ENCODE results near the gene ACER1.
"Not testable (repeated sequence)": the region's sequence is repeated elsewhere in the genome, so short reads cannot be mapped to it uniquely, and the experiment has no call there.

The ACER1 gene

GRCh38 chr19:6319376-6319775 lies 14.0 kb downstream of the ACER1 start:
- Histone ChIP-seq H3K27me3 (ENCODE audit: control insufficient read depth in 1 of 2, insufficient read depth in 2 of 2, low read length in 2 of 2) (no peaks in the 10 kb centered on the region), H3K9ac (ENCODE audit: low read length) (no peak overlapping the region), H3K4me3 (ENCODE audit: low read depth in 1 of 2, low read length in 2 of 2) (no peak overlapping the region), H3K4me1 (ENCODE audit: insufficient read depth, low read length) (no peaks in the 10 kb centered on the region), H3K9me3 (ENCODE audit: low read length) (no peaks in the 10 kb centered on the region), H3K27ac (ENCODE audit: low read depth, low read length) (no peak overlapping the region), H3K36me3 (ENCODE audit: insufficient read depth, low read length) (no peaks in the 10 kb centered on the region)

GRCh38 chr19:6318772-6319171 lies 14.6 kb downstream of the ACER1 start:
- no peaks in the 10 kb centered on the region for H3K27me3 ChIP-seq (ENCODE audit: control insufficient read depth in 1 of 2, insufficient read depth in 2 of 2, low read length in 2 of 2)
- H3K9me3 ChIP-seq (ENCODE audit: low read length), result no peaks in the 10 kb centered on the region
- no peak overlapping the region for H3K27ac ChIP-seq (ENCODE audit: low read depth, low read length)
- no peaks in the 10 kb centered on the region for H3K36me3 ChIP-seq (ENCODE audit: insufficient read depth, low read length)
- no peak overlapping the region for H3K4me3 ChIP-seq (ENCODE audit: low read depth in 1 of 2, low read length in 2 of 2)
- H3K9ac ChIP-seq (ENCODE audit: low read length), result no peak overlapping the region
- H3K4me1 ChIP-seq (ENCODE audit: insufficient read depth, low read length), result no peaks in the 10 kb centered on the region

GRCh38 chr19:6315646-6316045 lies 17.8 kb downstream of the ACER1 start:
- not testable (repeated sequence) for H3K9ac ChIP-seq (ENCODE audit: low read length); H3K36me3 ChIP-seq (ENCODE audit: insufficient read depth, low read length); H3K4me3 ChIP-seq (ENCODE audit: low read depth in 1 of 2, low read length in 2 of 2); H3K27ac ChIP-seq (ENCODE audit: low read depth, low read length); H3K27me3 ChIP-seq (ENCODE audit: control insufficient read depth in 1 of 2, insufficient read depth in 2 of 2, low read length in 2 of 2); H3K4me1 ChIP-seq (ENCODE audit: insufficient read depth, low read length); H3K9me3 ChIP-seq (ENCODE audit: low read length)

- H3K36me3 ChIP-seq (ENCODE audit: insufficient read depth, low read length), result no peaks in the 10 kb centered on the region
- H3K9ac ChIP-seq (ENCODE audit: low read length), result no peak overlapping the region
- H3K27me3 ChIP-seq (ENCODE audit: control insufficient read depth in 1 of 2, insufficient read depth in 2 of 2, low read length in 2 of 2), result no peaks in the 10 kb centered on the region
- H3K9me3 ChIP-seq (ENCODE audit: low read length), result no peaks in the 10 kb centered on the region
- no peak overlapping the region for H3K4me3 ChIP-seq (ENCODE audit: low read depth in 1 of 2, low read length in 2 of 2)
- H3K4me1 ChIP-seq (ENCODE audit: insufficient read depth, low read length), result no peaks in the 10 kb centered on the region
- H3K27ac ChIP-seq (ENCODE audit: low read depth, low read length), result no peak overlapping the region
Observed at GRCh38 chr19:6313398-6313969, 19.9 kb downstream of the ACER1 start.

- no peaks in the 10 kb centered on the region for H3K36me3 ChIP-seq (ENCODE audit: insufficient read depth, low read length)
- no peaks in the 10 kb centered on the region for H3K27me3 ChIP-seq (ENCODE audit: control insufficient read depth in 1 of 2, insufficient read depth in 2 of 2, low read length in 2 of 2)
- no peak overlapping the region for H3K27ac ChIP-seq (ENCODE audit: low read depth, low read length)
- H3K9me3 ChIP-seq (ENCODE audit: low read length), result no peaks in the 10 kb centered on the region
- H3K4me1 ChIP-seq (ENCODE audit: insufficient read depth, low read length), result no peaks in the 10 kb centered on the region
- no peak overlapping the region for H3K4me3 ChIP-seq (ENCODE audit: low read depth in 1 of 2, low read length in 2 of 2)
- no peak overlapping the region for H3K9ac ChIP-seq (ENCODE audit: low read length)
Observed at GRCh38 chr19:6312018-6312417, 21.4 kb downstream of the ACER1 start.

- H3K27ac ChIP-seq (ENCODE audit: low read depth, low read length), result no peak overlapping the region
- H3K4me3 ChIP-seq (ENCODE audit: low read depth in 1 of 2, low read length in 2 of 2), result no peak overlapping the region
- no peaks in the 10 kb centered on the region for H3K4me1 ChIP-seq (ENCODE audit: insufficient read depth, low read length)
- no peak overlapping the region for H3K9ac ChIP-seq (ENCODE audit: low read length)
- no peaks in the 10 kb centered on the region for H3K36me3 ChIP-seq (ENCODE audit: insufficient read depth, low read length)
- H3K27me3 ChIP-seq (ENCODE audit: control insufficient read depth in 1 of 2, insufficient read depth in 2 of 2, low read length in 2 of 2), result no peaks in the 10 kb centered on the region
- no peaks in the 10 kb centered on the region for H3K9me3 ChIP-seq (ENCODE audit: low read length)
Observed at GRCh38 chr19:6298413-6298812, 35.0 kb downstream of the ACER1 start.

GRCh38 chr19:6297202-6297601 lies 36.2 kb downstream of the ACER1 start:
- Histone ChIP-seq H3K9me3 (ENCODE audit: low read length) (peaks cover 7% of the 10 kb centered on the region), H3K27ac (ENCODE audit: low read depth, low read length) (no peak overlapping the region), H3K4me1 (ENCODE audit: insufficient read depth, low read length) (no peaks in the 10 kb centered on the region), H3K4me3 (ENCODE audit: low read depth in 1 of 2, low read length in 2 of 2) (no peak overlapping the region), H3K9ac (ENCODE audit: low read length) (no peak overlapping the region), H3K36me3 (ENCODE audit: insufficient read depth, low read length) (no peaks in the 10 kb centered on the region), H3K27me3 (ENCODE audit: control insufficient read depth in 1 of 2, insufficient read depth in 2 of 2, low read length in 2 of 2) (no peaks in the 10 kb centered on the region)

GRCh38 chr19:6292006-6292405 lies 41.4 kb downstream of the ACER1 start:
- Histone ChIP-seq H3K9me3 (ENCODE audit: low read length) (peaks cover 15% of the 10 kb centered on the region), H3K9ac (ENCODE audit: low read length) (no peak overlapping the region), H3K27ac (ENCODE audit: low read depth, low read length) (no peak overlapping the region), H3K27me3 (ENCODE audit: control insufficient read depth in 1 of 2, insufficient read depth in 2 of 2, low read length in 2 of 2) (no peaks in the 10 kb centered on the region), H3K36me3 (ENCODE audit: insufficient read depth, low read length) (no peaks in the 10 kb centered on the region), H3K4me1 (ENCODE audit: insufficient read depth, low read length) (no peaks in the 10 kb centered on the region), H3K4me3 (ENCODE audit: low read depth in 1 of 2, low read length in 2 of 2) (no peak overlapping the region)

GRCh38 chr19:6288737-6289136 lies 44.7 kb downstream of the ACER1 start:
- no peaks in the 10 kb centered on the region for H3K36me3 ChIP-seq (ENCODE audit: insufficient read depth, low read length)
- H3K9me3 ChIP-seq (ENCODE audit: low read length), result peaks cover 16% of the 10 kb centered on the region

GRCh38 chr19:6287269-6287885 lies 46.0 kb downstream of the ACER1 start:
- no peak overlapping the region for H3K9ac ChIP-seq (ENCODE audit: low read length)
- no peaks in the 10 kb centered on the region for H3K4me1 ChIP-seq (ENCODE audit: insufficient read depth, low read length)
- H3K4me3 ChIP-seq (ENCODE audit: low read depth in 1 of 2, low read length in 2 of 2), result no peak overlapping the region
- no peaks in the 10 kb centered on the region for H3K27me3 ChIP-seq (ENCODE audit: control insufficient read depth in 1 of 2, insufficient read depth in 2 of 2, low read length in 2 of 2)
- H3K36me3 ChIP-seq (ENCODE audit: insufficient read depth, low read length), result no peaks in the 10 kb centered on the region
- H3K27ac ChIP-seq (ENCODE audit: low read depth, low read length), result no peak overlapping the region
- peaks cover 9% of the 10 kb centered on the region for H3K9me3 ChIP-seq (ENCODE audit: low read length)

More at GRCh38 chr19:6288737-6289136, 44.7 kb downstream of the ACER1 start:
- H3K4me3 ChIP-seq (ENCODE audit: low read depth in 1 of 2, low read length in 2 of 2), result no peak overlapping the region
- no peak overlapping the region for H3K27ac ChIP-seq (ENCODE audit: low read depth, low read length)
- H3K4me1 ChIP-seq (ENCODE audit: insufficient read depth, low read length), result no peaks in the 10 kb centered on the region
- no peaks in the 10 kb centered on the region for H3K27me3 ChIP-seq (ENCODE audit: control insufficient read depth in 1 of 2, insufficient read depth in 2 of 2, low read length in 2 of 2)
- H3K9ac ChIP-seq (ENCODE audit: low read length), result no peak overlapping the region

- Histone ChIP-seq H3K4me1 (ENCODE audit: insufficient read depth, low read length) (no peaks in the 10 kb centered on the region), H3K27me3 (ENCODE audit: control insufficient read depth in 1 of 2, insufficient read depth in 2 of 2, low read length in 2 of 2) (no peaks in the 10 kb centered on the region), H3K4me3 (ENCODE audit: low read depth in 1 of 2, low read length in 2 of 2) (no peak overlapping the region), H3K9me3 (ENCODE audit: low read length) (peaks cover 9% of the 10 kb centered on the region), H3K36me3 (ENCODE audit: insufficient read depth, low read length) (no peaks in the 10 kb centered on the region), H3K27ac (ENCODE audit: low read depth, low read length) (no peak overlapping the region), H3K9ac (ENCODE audit: low read length) (no peak overlapping the region)
Observed at GRCh38 chr19:6286676-6287075, 46.7 kb downstream of the ACER1 start.

GRCh38 chr19:6282393-6282792 lies 51.0 kb downstream of the ACER1 start:
- H3K27me3 ChIP-seq (ENCODE audit: control insufficient read depth in 1 of 2, insufficient read depth in 2 of 2, low read length in 2 of 2); H3K9me3 ChIP-seq (ENCODE audit: low read length); H3K36me3 ChIP-seq (ENCODE audit: insufficient read depth, low read length): not testable (repeated sequence)

More at GRCh38 chr19:6282393-6282792, 51.0 kb downstream of the ACER1 start:
- not testable (repeated sequence) for H3K27ac ChIP-seq (ENCODE audit: low read depth, low read length); H3K4me3 ChIP-seq (ENCODE audit: low read depth in 1 of 2, low read length in 2 of 2); H3K9ac ChIP-seq (ENCODE audit: low read length)
- H3K4me1 ChIP-seq (ENCODE audit: insufficient read depth, low read length), result peaks cover 16% of the 10 kb centered on the region
